GM18951 (cell line): ENCODE results near the gene COX6B2.

Experiments used
- POLR2A ChIP-seq: IDR thresholded peaks from 4 replicates; pipeline ENCODE4 v1.6.1; 2011; ENCODE audit warnings: mild to moderate bottlenecking; ENCODE audit not compliant: insufficient read length, insufficient read depth; ENCODE audit errors: extremely low read depth
- in situ Hi-C: fragments of 300-500 bp; cut with MboI; formaldehyde crosslinking; loops from one replicate; pipeline ENCODE4 v1.12.0; 2022; ENCODE audit warnings: low sequenced_read_pairs, mixed read lengths, inconsistent platforms; ENCODE audit not compliant: unreplicated experiment

The COX6B2 gene

DNA sequence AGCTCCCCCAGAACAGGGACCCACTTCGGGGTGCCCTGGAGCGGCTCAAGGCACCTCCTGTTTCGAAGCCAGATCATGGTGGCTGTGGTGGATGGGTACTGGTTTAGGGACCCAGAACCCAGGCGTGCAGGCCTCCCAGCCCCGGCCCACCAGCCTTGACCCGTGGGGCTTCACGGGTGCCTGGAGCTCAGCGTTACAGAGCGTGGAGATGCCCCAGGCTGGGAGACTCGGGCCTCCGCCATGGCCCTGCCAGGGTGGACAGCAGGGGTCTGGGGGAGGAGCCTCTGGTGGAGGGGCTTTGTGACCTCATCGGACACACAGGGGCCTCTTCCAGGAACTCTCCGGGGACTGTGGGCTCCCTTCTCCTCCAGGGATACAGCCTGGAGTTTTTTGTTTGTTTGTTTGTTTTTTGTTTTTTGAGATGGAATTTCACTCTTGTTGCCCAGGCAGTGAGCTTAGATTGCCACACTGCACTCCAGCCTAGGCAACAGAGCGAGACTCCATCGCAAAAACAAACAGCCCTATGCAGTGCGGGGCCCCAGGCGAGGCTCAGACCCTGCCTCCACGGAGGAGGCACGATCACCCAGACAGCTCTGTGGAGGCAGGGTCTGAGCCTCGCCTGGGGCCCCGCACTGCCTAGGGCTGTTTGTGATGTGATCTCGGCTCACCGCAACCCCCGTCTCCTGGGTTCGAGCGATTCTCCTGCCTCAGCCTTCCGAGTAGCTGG lies 8.6 kb upstream of the COX6B2 start, which contains the start of gene GARIN5B:
TSS of gene GARIN5B (minus strand) at position 271 of the 727 bp plus-strand sequence. CDS start at position 77, 194 bp downstream.
- in situ Hi-C loops = no loop called here
- TF ChIP-seq POLR2A = no peak

DNA sequence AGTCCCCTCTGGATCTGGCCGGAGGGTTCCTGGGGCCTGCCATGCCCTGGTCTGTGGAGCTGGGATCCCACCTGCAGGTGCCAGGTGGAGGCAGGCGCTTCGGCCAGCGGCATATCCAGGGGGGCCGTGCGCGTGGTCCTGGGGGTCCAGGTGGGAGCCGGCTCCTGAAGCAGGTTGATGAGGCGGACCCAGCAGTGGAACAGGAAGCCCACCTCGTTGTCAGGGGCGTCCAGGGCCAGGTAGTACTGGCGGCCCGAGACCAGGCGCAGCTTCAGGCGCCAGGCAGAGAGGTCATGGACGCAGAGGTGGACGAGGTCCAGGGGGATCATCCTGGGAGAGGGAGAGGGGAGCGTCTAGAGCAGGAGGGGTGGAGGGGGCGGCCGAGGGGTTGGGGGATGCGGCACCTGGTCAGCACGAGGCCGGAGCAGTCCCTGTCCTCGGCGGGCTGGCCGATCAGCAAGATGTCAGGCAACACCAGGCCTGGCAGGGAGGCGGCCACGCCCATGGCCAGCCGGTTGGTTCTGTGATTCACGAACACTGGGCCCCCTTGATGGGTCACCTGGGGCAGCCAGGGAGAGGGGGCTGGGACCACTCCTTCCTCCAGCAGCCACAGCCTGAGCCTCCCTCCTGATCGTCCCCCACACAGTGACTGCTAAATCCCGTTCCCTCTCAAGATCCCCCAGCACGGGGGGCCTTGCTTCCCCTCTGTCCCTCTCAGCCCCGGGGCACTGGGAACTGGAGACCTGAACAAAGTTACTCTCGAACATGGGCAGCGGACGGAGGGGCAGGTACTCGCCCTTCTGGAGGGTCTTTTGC lies 7.9 kb upstream of the COX6B2 start:
- in situ Hi-C loops = no loop called here
- no peak for TF ChIP-seq POLR2A

DNA sequence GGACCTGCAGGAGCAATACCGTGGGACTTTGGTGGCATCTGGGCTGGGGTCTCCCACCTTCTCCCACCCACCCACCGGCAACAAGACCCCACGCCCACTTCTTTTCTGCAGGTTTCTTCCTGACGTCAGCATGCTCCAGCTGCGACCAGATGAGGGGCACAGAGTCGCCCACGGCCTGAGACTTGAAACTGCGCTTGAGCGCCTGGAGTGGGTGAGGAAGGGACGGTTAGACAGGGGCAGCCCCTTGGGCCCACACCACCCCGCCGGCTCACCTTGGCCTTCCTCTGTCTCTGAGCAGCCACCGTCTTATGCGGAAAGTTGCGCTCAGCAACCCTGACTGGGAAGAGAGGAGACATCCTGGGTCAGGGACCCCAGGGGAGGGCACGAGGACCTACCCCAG lies 6.4 kb upstream of the COX6B2 start:
- in situ Hi-C loops = no loop called here
- no peak for TF ChIP-seq POLR2A

DNA sequence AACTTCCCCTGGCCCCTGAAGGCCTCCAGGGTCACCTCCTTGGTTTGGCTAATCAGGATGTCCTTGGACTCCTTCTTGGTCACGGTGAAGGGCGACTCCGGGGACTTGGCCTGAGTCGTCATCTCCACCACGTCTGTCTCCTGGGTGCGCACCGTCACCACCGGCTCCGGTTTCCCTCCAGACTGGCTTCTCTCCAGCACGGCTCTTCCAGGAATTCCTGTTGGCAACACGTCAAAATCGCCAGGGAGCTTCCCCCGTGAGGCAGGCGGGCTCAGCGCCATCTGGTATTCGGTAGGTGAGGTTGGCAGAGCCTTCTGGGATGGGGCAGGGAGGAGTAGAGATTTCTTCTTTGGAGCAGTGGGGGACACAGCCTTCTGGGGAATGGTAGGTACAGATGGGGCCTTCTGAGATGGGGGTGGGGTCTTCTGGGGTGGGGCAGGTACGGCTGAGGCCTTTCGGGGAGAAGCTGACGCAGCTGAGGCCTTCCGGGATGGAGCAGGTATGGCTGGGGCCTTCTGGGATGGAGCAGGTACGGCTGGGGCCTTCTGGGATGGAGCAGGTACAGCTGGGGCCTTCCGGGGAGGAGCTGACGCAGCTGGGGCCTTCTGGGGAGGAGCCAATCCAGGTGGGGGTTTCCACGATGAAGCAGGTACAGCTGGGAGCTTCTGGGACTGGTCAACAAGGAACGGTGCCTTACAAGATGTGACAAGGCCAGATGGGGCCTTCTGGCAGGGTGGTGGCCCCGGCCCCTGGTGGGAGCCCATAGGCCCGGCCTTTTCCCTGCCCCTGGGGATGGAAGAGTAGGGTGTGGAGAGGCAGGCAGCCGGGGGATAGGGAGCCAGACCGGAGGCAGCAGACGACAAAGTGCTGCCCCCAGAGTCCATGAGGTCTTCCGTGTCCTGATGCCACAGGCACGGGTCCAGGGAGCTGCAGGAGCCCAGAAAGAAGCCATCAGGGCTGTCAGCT lies 4.7 kb upstream of the COX6B2 start:
- no peak for TF ChIP-seq POLR2A
- in situ Hi-C loops = no loop called here

DNA sequence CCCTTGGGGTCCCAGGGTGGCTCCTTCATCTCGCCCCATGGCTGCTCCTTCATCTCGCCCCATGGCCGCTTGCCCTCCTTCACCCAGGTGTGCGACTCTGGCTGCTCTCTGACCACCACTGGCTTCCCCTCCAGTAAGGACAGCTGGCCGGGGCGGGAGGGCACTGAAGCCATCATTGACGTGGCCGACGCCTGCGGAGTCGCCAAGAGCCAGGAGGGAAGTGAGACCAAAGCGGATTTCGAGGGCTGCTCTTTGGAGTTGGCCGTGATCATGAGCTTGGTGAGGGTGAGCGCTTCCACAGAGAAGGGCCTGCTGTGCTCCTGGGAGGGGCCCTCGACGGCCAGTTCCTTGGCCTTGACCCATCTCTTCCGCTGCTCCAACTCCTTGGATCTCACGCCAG lies 4.0 kb upstream of the COX6B2 start:
- no peak for TF ChIP-seq POLR2A
- in situ Hi-C loops = no loop called here

DNA sequence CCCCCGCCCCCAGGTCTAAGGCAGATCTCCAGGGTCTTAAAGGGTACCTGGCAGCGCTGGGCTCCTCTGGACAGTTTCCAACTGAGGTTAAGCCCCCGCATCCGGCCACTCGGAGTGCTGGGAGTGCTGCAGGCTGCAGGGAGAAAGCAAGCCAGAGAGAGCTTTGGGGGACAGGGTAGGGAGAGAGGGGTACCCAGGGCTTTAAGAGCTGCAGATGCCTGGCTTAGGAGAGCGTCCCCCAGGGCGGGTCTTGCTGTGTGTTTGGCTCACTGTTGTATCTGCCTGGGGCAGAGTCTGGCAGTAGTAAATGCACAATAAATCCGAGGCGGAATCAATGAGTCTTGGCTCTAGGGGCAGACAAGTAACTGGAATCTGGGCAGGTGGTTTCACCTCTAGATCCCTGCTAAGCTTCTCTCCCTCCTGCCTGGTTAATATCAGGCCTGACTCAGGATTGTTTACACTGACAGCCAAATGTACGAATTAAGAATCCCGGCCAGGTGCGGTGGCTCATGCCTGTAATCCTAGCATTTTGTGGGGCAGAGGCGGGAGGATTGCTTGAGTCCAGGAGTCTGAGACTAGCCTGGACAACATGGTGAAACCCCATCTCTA lies 798 bp upstream of the COX6B2 start:
- no peak for TF ChIP-seq POLR2A
- in situ Hi-C loops = no loop called here

DNA sequence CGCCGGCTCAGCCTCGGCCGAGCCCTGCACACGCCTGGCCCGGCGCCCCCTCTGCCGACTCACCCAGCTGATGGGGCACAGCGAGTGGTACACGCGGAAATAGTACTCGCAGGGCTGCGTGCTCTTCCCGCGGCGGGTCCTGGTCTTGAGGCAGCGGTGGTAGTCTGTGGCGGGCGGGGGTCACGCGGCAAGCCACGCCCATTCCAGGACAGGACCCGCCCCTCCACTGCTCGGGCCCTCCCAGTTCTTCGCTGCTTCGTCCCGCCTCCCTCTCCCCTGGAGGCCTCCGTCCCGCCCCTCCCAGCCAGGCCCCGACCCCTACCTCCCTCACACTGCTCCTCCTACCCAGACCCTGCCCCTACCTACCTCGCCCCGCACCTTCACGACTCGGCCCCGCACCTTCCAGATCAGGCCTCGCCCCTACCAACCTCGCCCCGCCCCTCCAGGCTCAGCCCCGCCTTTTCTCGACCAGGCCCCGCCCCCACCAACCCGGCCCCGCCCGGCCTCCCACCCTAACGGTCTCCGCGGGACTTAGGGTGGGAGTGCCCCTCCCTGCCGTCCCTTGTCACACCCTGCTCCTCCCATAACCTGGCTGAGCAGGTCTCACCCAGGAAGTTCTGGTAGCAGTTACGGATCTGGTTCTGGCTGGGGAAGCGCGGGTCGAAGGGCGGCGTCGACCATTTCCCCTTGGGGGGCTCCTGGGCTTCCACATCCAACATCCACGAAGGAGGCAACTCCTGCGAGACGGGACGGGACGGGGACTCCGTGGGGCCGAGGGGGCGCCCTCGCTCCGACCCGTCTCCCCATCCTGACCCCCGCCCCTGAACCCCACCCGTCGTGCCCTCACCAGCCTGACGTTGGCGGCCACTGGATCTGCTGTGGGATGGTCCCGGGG lies 469 bp downstream of the COX6B2 start:
- in situ Hi-C loops = no loop called here
- no peak for TF ChIP-seq POLR2A

DNA sequence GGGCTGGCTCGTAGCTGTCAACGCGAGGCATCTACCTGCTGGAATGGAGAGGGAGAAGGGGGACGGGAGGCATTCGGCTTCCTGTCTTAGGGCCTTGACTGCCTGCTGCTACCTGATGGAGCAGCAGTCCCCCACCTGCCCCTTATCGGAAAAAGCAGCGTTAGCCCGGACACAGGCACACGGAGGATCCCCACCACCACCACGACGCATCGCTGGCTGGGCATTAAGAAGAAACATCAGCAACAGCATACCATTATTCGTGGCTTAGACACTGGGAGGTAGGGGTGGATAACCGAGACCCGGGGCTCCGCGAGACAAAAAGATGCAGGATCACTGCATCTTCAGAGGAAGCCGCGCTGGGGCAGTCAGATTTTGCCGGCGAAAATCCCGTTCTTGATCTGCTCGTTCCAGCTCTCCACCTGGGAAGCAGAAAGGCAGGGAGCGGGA lies 1.1 kb downstream of the COX6B2 start:
- TF ChIP-seq POLR2A = no peak
- in situ Hi-C loops = no loop called here

DNA sequence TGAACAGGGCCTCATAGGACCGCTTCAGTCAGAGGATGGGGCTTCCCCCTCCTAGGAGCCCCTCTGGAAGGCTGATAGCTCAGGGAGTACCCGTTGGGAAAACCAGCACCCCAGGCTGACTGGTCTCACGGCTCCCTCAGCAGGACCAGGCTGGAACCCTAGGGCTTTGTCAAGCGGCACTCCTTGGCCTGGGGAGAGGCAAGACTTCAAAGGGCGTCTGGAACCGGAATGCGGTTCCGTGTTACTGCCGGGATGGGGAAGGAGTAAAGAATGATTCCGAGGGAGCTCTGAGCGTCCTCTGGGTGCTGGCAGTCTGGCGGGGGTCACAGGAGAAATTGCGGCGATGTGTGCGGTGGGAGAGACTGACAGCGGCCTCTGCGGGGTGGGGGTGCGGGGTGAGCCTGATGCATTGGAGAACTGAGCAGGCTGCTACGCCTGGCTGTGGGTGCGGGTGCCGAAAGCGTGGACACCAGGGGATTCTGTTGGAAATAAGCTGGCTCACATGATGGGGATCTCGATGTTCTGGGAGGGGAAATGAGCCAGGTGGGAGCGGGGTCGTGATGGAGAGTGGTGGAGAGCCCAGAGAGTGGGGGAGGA lies 1.9 kb downstream of the COX6B2 start:
- no peak for TF ChIP-seq POLR2A
- in situ Hi-C loops = no loop called here

DNA sequence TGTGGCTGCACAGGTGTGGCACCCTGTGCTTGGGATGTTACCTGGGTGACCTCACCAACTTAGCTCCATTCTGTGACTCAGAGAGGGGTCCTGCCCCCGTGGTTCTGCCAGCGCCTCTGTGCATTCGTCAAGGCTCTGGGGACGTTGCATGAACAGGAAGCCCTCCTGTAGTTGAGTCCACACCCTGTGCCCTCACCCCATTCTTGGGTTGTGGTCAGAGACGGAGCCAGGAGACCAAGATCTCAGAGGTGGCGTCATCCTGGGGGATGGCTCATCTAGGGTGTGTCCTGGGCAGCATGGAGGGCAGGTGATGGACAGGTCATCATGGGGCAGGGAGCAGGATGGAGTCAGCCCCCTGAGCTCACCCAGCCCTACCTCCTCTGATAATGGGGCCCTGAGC lies 2.5 kb downstream of the COX6B2 start:
- no peak for TF ChIP-seq POLR2A
- in situ Hi-C loops = no loop called here

DNA sequence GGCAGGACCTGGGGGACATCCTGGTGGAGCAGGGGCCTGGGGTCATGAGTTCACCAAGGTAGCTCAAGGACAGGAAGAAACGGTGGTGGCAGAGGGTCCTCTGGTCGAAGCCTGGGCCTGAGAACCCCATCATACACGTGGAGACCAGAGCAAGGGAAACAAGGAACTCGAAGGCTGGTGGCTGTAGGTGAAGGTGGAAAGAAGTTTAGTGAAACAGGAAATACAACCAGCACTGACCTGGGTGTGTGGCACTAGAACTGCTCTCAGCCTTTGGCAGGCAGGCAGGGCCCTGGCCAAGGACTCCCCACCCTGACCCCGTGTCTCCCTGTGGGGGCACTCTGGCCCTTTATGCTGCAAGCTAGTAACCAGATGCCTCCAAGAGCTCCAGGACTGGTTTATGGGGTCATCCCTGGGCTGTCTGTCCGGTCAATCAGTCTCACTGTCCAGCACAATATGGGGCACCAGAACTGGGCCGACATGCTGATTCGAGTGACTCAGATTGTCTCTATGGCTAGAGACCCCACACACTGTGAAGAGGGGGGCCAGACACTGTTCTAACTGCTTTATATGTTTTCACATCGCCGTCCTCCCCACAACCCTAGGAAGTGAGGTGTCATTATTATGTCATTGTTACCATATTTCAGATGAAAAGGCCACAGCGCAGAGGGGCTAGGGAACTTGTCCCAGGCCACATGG lies 3.8 kb downstream of the COX6B2 start:
- no peak for TF ChIP-seq POLR2A
- in situ Hi-C loops = no loop called here
